HEK293T (cell line): ENCODE data around the gene SPECC1L.

ENCODE experiments used
- CTCF ChIA-PET: fragments of 350-600 bp; formaldehyde crosslinking; extraction: SDS; loops from one replicate; lab custom pipeline; 2021; ENCODE audit warnings: antibody characterized with exemption, inconsistent platforms; lab: Yijun Ruan, JAX
- POLR2A ChIA-PET: fragments of 350-600 bp; formaldehyde crosslinking; extraction: SDS; loops from one replicate; lab custom pipeline; 2020; ENCODE audit warnings: antibody characterized with exemption, inconsistent platforms; lab: Yijun Ruan, JAX
- DNase-seq: peaks from one replicate; pipeline ENCODE4 v3.0.0; 2012; ENCODE audit warnings: mixed read lengths; ENCODE audit errors: extremely low spot score
- ARNT ChIP-seq: fragments of 450-650 bp; IDR thresholded peaks from 2 replicates; pipeline ENCODE4 v1.6.1; 2017; ENCODE audit warnings: mild to moderate bottlenecking
- BHLHE40 ChIP-seq: fragments of 450-650 bp; IDR thresholded peaks from 2 replicates; pipeline ENCODE4 v1.6.1; 2016; ENCODE audit warnings: mild to moderate bottlenecking, moderate library complexity, borderline replicate concordance
- CTBP1 ChIP-seq: fragments of 450-650 bp; IDR thresholded peaks from 2 replicates; pipeline ENCODE4 v1.6.1; 2016; ENCODE audit warnings: borderline replicate concordance
- ELF4 ChIP-seq: fragments of 450-650 bp; IDR thresholded peaks from 2 replicates; pipeline ENCODE4 v1.6.1; 2017; ENCODE audit warnings: antibody characterized with exemption
- FOXA1 ChIP-seq: fragments of 450-650 bp; IDR thresholded peaks from 2 replicates; pipeline ENCODE4 v1.6.1; 2016; ENCODE audit warnings: mild to moderate bottlenecking
- FOXK2 ChIP-seq: fragments of 450-650 bp; IDR thresholded peaks from 2 replicates; pipeline ENCODE4 v1.6.1; 2016; ENCODE audit warnings: mild to moderate bottlenecking
- FOXM1 ChIP-seq: fragments of 450-650 bp; IDR thresholded peaks from 2 replicates; pipeline ENCODE4 v1.6.1; 2017; ENCODE audit warnings: mild to moderate bottlenecking, borderline replicate concordance
- HDGF ChIP-seq: fragments of 450-650 bp; IDR thresholded peaks from 2 replicates; pipeline ENCODE4 v1.6.1; 2017; ENCODE audit warnings: antibody characterized with exemption, borderline replicate concordance
- L3MBTL2 ChIP-seq: fragments of 450-650 bp; conservative IDR thresholded peaks from 2 replicates; pipeline ENCODE4 v1.6.1; 2016; ENCODE audit warnings: mild to moderate bottlenecking
- LEF1 ChIP-seq: fragments of 450-650 bp; IDR thresholded peaks from 2 replicates; pipeline ENCODE4 v1.6.1; 2017; ENCODE audit warnings: mild to moderate bottlenecking, borderline replicate concordance
- NFRKB ChIP-seq: fragments of 450-650 bp; IDR thresholded peaks from 2 replicates; pipeline ENCODE4 v1.6.1; 2016; ENCODE audit warnings: mild to moderate bottlenecking, moderate library complexity
- SP1 ChIP-seq: fragments of 450-650 bp; IDR thresholded peaks from 2 replicates; pipeline ENCODE4 v1.6.1; 2017
- SUZ12 ChIP-seq: fragments of 450-650 bp; IDR thresholded peaks from 2 replicates; pipeline ENCODE4 v1.6.1; 2016; ENCODE audit warnings: mild to moderate bottlenecking
- TARDBP ChIP-seq: fragments of 450-650 bp; IDR thresholded peaks from 2 replicates; pipeline ENCODE4 v1.6.1; 2016
- ZNF384 ChIP-seq: fragments of 450-650 bp; IDR thresholded peaks from 2 replicates; pipeline ENCODE4 v1.6.1; 2016
- TF ChIP-seq, protein P1 (sequence below): fragments of 450-650 bp; IDR thresholded peaks from 2 replicates; pipeline ENCODE4 v1.6.1; 2016

Gene SPECC1L

GRCh38 chr22:24432059-24432853 lies 161.6 kb downstream of the SPECC1L start:
- TF ChIP-seq SP1 (no peak), CTBP1 (no peak), HDGF (no peak), FOXM1 (no peak), L3MBTL2 (no peak)
- TF ChIP-seq, protein P1, sequence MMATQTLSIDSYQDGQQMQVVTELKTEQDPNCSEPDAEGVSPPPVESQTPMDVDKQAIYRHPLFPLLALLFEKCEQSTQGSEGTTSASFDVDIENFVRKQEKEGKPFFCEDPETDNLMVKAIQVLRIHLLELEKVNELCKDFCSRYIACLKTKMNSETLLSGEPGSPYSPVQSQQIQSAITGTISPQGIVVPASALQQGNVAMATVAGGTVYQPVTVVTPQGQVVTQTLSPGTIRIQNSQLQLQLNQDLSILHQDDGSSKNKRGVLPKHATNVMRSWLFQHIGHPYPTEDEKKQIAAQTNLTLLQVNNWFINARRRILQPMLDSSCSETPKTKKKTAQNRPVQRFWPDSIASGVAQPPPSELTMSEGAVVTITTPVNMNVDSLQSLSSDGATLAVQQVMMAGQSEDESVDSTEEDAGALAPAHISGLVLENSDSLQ = no peak
- CTCF ChIA-PET = no interaction called here
- no peak for DNase-seq
- POLR2A ChIA-PET = no interaction called here

GRCh38 chr22:24433001-24433827 lies 162.6 kb downstream of the SPECC1L start:
- TF ChIP-seq FOXA1 (no peak), SP1 (no peak), CTBP1 (no peak), HDGF (no peak), ELF4 (no peak), SUZ12 (no peak), L3MBTL2 (no peak)
- TF ChIP-seq, protein P1 = no peak

GRCh38 chr22:24433828-24434470 lies 163.3 kb downstream of the SPECC1L start:
- ChIA-PET POLR2A (no interaction called here), CTCF (interaction anchor here (1.1 kb wide), 1 partner anchor 71 kb away, joined by 3 read pairs; no protein-coding TSS in a partner anchor)
- no peak for DNase-seq
- no peak for TF ChIP-seq SP1
- no peak for TF ChIP-seq CTBP1
- TF ChIP-seq SUZ12 = no peak

More at GRCh38 chr22:24433001-24433827, 162.6 kb downstream of the SPECC1L start:
- ChIA-PET POLR2A (no interaction called here), CTCF (interaction anchor here (1.1 kb wide), 1 partner anchor 71 kb away, joined by 3 read pairs; no protein-coding TSS in a partner anchor)
- DNase-seq = no peak

DNA sequence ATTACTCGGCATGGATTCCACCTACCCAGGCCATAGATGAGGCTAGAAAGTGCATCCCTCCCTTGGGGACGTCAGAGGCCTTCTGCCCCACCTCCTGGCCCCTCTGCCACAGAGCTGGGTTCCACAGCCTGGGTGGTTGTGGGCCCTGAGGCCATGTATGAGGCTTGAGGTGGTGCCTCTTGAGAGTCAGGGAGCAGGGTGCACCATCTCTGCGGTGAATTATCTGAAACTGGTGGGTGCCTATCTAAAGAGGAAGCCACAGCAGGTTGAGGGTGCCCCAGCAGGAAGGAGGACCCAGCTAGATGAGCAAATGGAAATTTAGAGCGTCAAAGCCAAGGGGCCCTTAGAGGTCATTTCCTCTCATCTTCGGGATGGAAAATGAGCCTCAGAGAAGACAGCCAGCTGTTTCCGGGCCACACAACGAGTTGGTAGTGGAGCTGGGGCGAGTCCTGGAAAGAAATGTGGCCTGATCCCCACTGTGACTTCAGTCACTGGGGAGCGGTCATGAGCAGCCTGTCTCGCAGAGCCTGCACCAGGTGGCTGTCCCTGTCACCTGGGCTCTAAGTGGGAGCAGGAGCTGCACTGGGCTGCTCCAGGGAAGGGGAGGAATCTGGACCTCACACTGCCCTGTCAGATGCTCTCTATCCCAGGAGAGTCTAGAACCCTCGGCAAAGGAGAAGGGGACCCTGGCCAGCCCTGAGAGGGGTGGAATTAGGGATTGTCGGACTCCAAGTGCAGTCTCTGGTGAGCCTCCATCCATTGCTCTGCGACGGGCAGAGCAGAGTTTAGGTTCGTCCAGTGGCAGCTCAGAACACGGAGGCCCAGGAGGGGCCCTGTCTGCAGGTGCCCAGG lies 164.1 kb downstream of the SPECC1L start:
- POLR2A ChIA-PET = no interaction called here

DNA sequence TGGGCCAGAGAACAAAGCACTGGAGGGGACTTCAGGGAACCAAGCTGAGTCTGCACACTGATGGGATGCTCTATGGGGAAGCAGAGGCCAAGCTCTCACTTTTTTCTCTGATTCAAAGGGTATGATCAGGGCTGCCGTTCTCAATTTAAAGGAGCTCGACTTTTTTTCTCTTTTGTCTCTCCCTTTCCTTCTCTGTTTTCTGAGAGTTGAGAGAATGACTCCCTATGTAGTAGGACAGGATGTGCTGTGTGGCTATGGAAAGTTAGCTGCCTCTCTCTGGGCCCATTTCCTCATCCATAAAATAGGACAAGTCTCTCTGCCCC lies 164.7 kb downstream of the SPECC1L start:
- POLR2A ChIA-PET = no interaction called here
- CTCF ChIA-PET = no interaction called here
- TF ChIP-seq, protein P1 = no peak
- no peak for TF ChIP-seq TARDBP
- TF ChIP-seq CTBP1 = no peak
- TF ChIP-seq FOXK2 = no peak
- TF ChIP-seq ZNF384 = no peak
- no peak for TF ChIP-seq ARNT
- no peak for TF ChIP-seq ELF4
- TF ChIP-seq SP1 = no peak
- TF ChIP-seq L3MBTL2 = no peak
- TF ChIP-seq BHLHE40 = no peak
- no peak for TF ChIP-seq SUZ12
- TF ChIP-seq HDGF = no peak
- TF ChIP-seq FOXA1 = no peak
- no peak for TF ChIP-seq FOXM1
- TF ChIP-seq LEF1 = no peak
- TF ChIP-seq NFRKB = no peak
- no peak for DNase-seq

More for the DNA sequence above, 164.1 kb downstream of the SPECC1L start:
- CTCF ChIA-PET = interaction anchor here (1.1 kb wide), 1 partner anchor 70 kb away, joined by 3 read pairs; no protein-coding TSS in a partner anchor
- TF ChIP-seq FOXA1 = no peak
- TF ChIP-seq L3MBTL2 = no peak
- no peak for TF ChIP-seq FOXM1
- no peak for TF ChIP-seq SP1
- TF ChIP-seq NFRKB = no peak
- TF ChIP-seq FOXK2 = no peak
- no peak for TF ChIP-seq SUZ12
- no peak for TF ChIP-seq CTBP1
- no peak for TF ChIP-seq HDGF
- TF ChIP-seq, protein P1 = no peak
- no peak for DNase-seq
